ENCODE data around the gene MASTL.

The MASTL gene

DNA sequence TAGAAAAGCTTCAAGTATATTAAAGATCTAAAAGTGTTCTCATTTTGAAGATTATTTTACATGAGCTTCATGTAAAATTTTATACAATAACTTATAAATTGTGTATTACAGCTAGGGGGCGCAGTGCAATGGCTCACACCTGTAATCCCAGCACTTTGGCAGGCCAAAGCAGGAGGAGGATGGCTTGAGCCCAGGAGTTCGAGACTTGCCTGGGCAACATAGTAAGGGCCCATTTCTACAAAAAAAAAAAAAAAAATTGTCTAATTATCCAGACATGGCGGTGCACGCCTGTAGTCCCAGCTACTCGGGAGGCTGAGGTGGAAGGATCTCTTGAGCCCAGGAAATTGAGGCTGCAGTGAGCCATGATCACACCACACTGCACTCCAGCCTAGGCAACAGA, 68.8 kb downstream of the MASTL start:
- peak; percentile 61 for DNase-seq (ENCODE audit: low read depth)
- TF ChIP-seq, protein P1, sequence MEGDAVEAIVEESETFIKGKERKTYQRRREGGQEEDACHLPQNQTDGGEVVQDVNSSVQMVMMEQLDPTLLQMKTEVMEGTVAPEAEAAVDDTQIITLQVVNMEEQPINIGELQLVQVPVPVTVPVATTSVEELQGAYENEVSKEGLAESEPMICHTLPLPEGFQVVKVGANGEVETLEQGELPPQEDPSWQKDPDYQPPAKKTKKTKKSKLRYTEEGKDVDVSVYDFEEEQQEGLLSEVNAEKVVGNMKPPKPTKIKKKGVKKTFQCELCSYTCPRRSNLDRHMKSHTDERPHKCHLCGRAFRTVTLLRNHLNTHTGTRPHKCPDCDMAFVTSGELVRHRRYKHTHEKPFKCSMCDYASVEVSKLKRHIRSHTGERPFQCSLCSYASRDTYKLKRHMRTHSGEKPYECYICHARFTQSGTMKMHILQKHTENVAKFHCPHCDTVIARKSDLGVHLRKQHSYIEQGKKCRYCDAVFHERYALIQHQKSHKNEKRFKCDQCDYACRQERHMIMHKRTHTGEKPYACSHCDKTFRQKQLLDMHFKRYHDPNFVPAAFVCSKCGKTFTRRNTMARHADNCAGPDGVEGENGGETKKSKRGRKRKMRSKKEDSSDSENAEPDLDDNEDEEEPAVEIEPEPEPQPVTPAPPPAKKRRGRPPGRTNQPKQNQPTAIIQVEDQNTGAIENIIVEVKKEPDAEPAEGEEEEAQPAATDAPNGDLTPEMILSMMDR (IDR thresholded peaks at IDR 0.05; ENCODE audit: insufficient read depth, low read depth, low read length, missing control alignments) = peak; percentile 57
- no peak overlapping the region for H3K4me3 ChIP-seq (ENCODE audit: low read length)

DNA sequence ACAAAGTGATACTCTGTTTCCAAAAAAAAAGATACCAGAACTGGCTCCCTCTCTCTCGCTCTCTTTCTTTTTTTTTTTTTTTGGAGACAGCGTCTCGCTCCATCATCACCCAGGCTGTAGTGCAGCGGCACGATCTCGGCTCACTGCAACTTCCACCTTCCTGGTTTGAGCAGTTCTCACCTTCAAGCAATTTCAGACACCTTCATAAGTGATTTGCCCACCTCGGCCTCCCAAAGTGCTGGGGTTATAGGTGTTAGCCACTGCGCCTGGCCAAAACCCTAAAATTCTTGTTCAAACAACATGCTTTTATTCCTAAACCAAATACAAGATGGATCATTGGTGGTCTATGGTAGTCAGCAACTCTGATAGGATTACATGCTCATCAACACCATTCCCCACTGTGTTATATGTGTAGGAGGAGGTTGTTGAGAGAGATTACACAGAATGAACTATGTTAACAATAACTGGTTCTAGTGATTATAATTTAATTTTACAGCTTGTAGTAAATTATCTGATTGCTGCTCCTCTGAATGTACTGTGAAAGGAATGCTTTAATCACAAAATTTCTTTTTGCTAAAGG, 69.9 kb downstream of the MASTL start:
- no peak overlapping the region for H3K4me3 ChIP-seq (ENCODE audit: low read length)
- DNase-seq (ENCODE audit: low read depth) = no peak
- TF ChIP-seq, protein P1 (IDR thresholded peaks at IDR 0.05; ENCODE audit: insufficient read depth, low read depth, low read length, missing control alignments) = no peak

DNA sequence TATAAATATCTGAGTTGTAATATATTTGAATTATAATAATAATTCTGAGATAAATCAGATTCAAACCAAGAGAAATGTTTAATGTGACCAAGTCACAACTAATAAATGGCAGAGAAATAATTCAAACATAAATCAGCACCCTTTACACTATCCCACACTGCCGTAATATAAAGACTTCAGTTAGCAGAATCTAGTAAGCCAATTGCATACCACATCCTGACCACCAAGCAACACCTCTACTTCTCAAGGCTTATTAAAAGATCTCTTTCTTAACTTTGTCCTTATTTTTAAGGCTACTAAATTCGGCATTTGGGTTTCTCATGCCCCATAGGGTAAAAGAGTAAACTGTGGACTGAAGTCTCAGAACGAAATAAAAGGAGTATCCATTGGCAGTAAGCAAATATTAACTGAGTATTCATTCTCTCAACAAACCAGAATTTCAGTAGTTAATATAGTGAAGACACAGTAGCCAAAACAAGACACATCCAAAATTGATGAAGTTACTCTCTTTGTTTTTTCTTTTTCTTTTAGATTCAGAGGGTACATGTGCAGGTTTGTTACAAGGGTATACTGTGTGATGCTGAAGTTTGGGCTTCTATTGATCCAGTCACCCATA, 70.6 kb downstream of the MASTL start:
- TF ChIP-seq, protein P1 (IDR thresholded peaks at IDR 0.05; ENCODE audit: insufficient read depth, low read depth, low read length, missing control alignments) = no peak
- no peak for DNase-seq (ENCODE audit: low read depth)

DNA sequence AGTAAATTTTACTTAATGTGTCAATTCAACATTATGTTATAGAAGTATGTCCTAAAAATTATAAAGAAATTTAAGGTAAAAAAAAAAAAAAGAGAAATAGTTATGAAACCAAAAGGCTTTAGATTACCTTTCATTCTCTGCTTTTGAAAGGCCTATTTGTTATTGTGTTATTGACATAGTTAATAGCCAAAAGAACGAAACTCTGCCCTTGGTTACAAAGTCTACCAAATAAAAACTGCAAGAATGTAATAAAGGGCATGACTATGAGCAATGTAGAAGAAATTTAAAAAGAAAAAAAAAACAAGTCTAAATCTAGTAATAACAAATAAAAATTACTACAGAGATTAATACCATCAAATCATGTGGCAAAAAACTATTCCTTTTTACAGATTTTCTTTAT, 74.9 kb downstream of the MASTL start:
- no peak overlapping the region for H3K4me3 ChIP-seq (ENCODE audit: low read length)
- TF ChIP-seq, protein P1 (IDR thresholded peaks at IDR 0.05; ENCODE audit: insufficient read depth, low read depth, low read length, missing control alignments) = no peak
- no peak for DNase-seq (ENCODE audit: low read depth)

More for the DNA sequence above, 70.6 kb downstream of the MASTL start:
- no peak overlapping the region for H3K4me3 ChIP-seq (ENCODE audit: low read length)

DNA sequence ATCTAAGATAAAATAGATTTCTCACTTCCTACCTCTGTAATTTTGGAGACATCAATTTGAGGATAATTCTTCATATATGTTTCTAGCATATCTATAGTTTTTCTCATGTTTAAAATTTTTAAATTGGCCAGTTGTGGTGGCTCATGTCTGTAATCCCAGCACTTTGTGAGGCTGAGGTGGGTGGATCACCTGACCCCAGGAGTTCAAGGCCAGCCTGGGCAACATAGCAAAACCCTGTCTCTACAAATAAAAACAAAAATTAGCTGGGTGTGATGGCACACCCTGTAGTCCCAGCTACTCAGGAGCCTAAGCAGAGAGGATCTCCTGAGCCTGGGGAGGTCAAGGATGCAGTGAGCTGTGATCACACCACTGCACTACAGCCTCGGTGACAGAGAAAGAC, 80.6 kb downstream of the MASTL start:
- no peak for DNase-seq (ENCODE audit: low read depth)
- H3K4me3 ChIP-seq (ENCODE audit: low read length) = no peak overlapping the region
- TF ChIP-seq, protein P1 (IDR thresholded peaks at IDR 0.05; ENCODE audit: insufficient read depth, low read depth, low read length, missing control alignments) = no peak
